Neural progenitor cell (in vitro differentiated cells): ENCODE results near the gene ABCG4.

Source experiments
- CTCF ChIP-seq: fragments of 200-600 bp; sonication (generic); IDR thresholded peaks from 2 replicates; pipeline ENCODE4 v1.5.1; 2017; ENCODE audit warnings: antibody characterized with exemption, mild to moderate bottlenecking
- EZH2phosphoT487 ChIP-seq: fragments of 200-600 bp; sonication (generic); IDR thresholded peaks from 2 replicates; pipeline ENCODE4 v1.6.1; 2017; ENCODE audit warnings: antibody characterized with exemption

GRCh38 chr11:119134389-119134978, 14.4 kb upstream of the ABCG4 start:
- peak; percentile 49 for TF ChIP-seq CTCF
- no peak for TF ChIP-seq EZH2phosphoT487
